Nephron progenitor cell (in vitro differentiated cells): ENCODE results near the gene CCDC120.

Source experiments
- DNase-seq: peaks from one replicate; pipeline ENCODE4 v3.0.0; 2021
- H3K27ac Mint-ChIP-seq: 2 replicates; pipeline ENCODE4 v1.8.0; 2021; ENCODE audit warnings: mild to moderate bottlenecking, moderate library complexity, mixed read lengths
- H3K27me3 Mint-ChIP-seq: 2 replicates; pipeline ENCODE4 v1.8.0; 2021; ENCODE audit warnings: mild to moderate bottlenecking, low read depth, mixed read lengths; ENCODE audit not compliant: poor library complexity
- H3K36me3 Mint-ChIP-seq: 2 replicates; pipeline ENCODE4 v1.8.0; 2021; ENCODE audit warnings: low read depth, mixed read lengths
- H3K4me1 Mint-ChIP-seq: 2 replicates; pipeline ENCODE4 v1.8.0; 2021; ENCODE audit warnings: mixed read lengths
- H3K4me3 Mint-ChIP-seq: 2 replicates; pipeline ENCODE4 v1.8.0; 2021; ENCODE audit warnings: mild to moderate bottlenecking, moderate library complexity, mixed read lengths
- H3K9me3 Mint-ChIP-seq: 2 replicates; pipeline ENCODE4 v1.8.0; 2021; ENCODE audit warnings: mild to moderate bottlenecking, moderate library complexity, mixed read lengths
- TF ChIP-seq, protein P1 (sequence below): fragments of 200-600 bp; sonication (generic); IDR thresholded peaks from 2 replicates; pipeline ENCODE4 v1.5.0; 2021; ENCODE audit warnings: antibody characterized with exemption

Gene CCDC120

DNA sequence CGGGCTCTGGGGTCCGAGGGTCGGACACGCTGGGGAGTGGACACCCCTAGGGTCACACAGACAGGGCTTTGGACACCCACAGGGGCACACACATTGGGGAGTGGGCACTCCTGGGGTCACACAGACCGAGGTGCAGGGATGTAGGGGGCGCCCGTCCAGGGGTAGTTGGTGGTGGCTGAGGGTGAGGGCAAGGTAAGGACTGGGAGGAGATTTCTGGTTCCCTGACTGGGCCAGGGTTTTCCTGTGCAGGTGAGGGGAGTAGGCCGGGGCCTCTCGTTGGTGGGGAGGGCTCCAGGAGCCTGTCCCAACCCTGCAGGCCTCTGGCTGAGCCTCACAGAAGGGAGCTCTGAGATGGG is 42.8 kb downstream of the CCDC120 start:
- H3K4me3 Mint-ChIP-seq, result peak overlapping the region; percentile 85
- no peaks in the 10 kb centered on the region for H3K36me3 Mint-ChIP-seq
- H3K4me1 Mint-ChIP-seq, result peaks cover 19% of the 10 kb centered on the region
- TF ChIP-seq, protein P1, sequence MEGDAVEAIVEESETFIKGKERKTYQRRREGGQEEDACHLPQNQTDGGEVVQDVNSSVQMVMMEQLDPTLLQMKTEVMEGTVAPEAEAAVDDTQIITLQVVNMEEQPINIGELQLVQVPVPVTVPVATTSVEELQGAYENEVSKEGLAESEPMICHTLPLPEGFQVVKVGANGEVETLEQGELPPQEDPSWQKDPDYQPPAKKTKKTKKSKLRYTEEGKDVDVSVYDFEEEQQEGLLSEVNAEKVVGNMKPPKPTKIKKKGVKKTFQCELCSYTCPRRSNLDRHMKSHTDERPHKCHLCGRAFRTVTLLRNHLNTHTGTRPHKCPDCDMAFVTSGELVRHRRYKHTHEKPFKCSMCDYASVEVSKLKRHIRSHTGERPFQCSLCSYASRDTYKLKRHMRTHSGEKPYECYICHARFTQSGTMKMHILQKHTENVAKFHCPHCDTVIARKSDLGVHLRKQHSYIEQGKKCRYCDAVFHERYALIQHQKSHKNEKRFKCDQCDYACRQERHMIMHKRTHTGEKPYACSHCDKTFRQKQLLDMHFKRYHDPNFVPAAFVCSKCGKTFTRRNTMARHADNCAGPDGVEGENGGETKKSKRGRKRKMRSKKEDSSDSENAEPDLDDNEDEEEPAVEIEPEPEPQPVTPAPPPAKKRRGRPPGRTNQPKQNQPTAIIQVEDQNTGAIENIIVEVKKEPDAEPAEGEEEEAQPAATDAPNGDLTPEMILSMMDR, result no peak
- H3K9me3 Mint-ChIP-seq, result peaks cover 40% of the 10 kb centered on the region
- H3K27me3 Mint-ChIP-seq, result no peaks in the 10 kb centered on the region
- H3K27ac Mint-ChIP-seq, result peak overlapping the region; percentile 82
- DNase-seq, result no peak

- TF ChIP-seq, protein P1, result no peak
- H3K27ac Mint-ChIP-seq, result peak overlapping the region; percentile 82
- peak overlapping the region; percentile 85 for H3K4me3 Mint-ChIP-seq
- no peak for DNase-seq
- H3K4me1 Mint-ChIP-seq, result peaks cover 19% of the 10 kb centered on the region
- H3K27me3 Mint-ChIP-seq, result no peaks in the 10 kb centered on the region
- H3K9me3 Mint-ChIP-seq, result peaks cover 40% of the 10 kb centered on the region
- no peaks in the 10 kb centered on the region for H3K36me3 Mint-ChIP-seq
Measured at GRCh38 chrX:49102190-49102589, 43.4 kb downstream of the CCDC120 start.

GRCh38 chrX:49103637-49104036 is 44.8 kb downstream of the CCDC120 start:
- Mint-ChIP-seq H3K9me3 (peaks cover 44% of the 10 kb centered on the region), H3K36me3 (peaks cover 3% of the 10 kb centered on the region), H3K4me3 (no peak overlapping the region), H3K27me3 (no peaks in the 10 kb centered on the region), H3K27ac (no peak overlapping the region), H3K4me1 (peaks cover 19% of the 10 kb centered on the region)
- TF ChIP-seq, protein P1, result no peak
- no peak for DNase-seq

DNA sequence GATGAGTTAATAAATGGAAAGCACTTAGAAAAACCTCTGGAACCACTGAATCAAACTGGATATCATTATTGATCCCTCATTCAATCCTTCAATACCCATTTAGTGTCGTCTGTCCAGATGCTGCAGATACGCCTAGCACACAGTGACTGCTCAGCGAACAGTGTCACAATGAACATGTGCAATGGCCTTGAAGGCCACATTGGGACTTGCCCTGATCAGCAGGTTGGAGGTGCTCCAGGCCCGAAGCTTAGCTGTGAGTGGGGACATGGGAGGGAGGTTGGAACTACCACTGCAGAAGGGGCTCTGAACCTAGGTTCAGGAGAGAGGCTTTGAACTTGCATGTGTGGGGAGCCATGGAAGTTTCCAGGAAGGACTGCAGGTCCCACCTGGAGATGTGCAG is 47.5 kb downstream of the CCDC120 start:
- Mint-ChIP-seq H3K27me3 (no peaks in the 10 kb centered on the region), H3K9me3 (peaks cover 49% of the 10 kb centered on the region), H3K4me1 (peaks cover 19% of the 10 kb centered on the region), H3K4me3 (no peak overlapping the region), H3K36me3 (peaks cover 14% of the 10 kb centered on the region), H3K27ac (no peak overlapping the region)
- no peak for DNase-seq
- TF ChIP-seq, protein P1, result no peak

- TF ChIP-seq, protein P1, result peak; percentile 30
- no peak overlapping the region for H3K27ac Mint-ChIP-seq
- no peaks in the 10 kb centered on the region for H3K27me3 Mint-ChIP-seq
- H3K4me3 Mint-ChIP-seq, result no peak overlapping the region
- peaks cover 14% of the 10 kb centered on the region for H3K36me3 Mint-ChIP-seq
- peaks cover 45% of the 10 kb centered on the region for H3K9me3 Mint-ChIP-seq
- DNase-seq, result peak; percentile 25
- H3K4me1 Mint-ChIP-seq, result peaks cover 12% of the 10 kb centered on the region
Measured at GRCh38 chrX:49106930-49107329, 48.1 kb downstream of the CCDC120 start.

DNA sequence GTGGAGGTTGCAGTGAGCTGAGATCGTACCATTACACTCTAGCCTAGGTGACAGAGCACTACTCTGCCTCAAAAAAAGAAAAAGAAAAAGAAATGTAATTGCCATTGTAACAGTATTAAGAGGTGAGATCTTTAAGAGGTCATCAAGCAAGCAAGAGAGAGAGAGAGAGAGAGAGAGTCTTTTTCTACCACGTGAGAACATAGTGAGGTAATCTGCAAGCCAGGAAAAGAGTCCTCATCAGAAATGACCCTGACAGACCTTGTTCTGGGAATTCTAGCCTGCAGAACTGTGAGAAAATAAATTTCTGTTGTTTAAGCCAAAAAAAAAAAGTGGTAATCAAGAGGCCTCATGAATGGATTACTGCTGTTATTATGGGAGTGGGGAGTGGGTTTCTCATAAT is 49.8 kb downstream of the CCDC120 start:
- no peak for DNase-seq
- Mint-ChIP-seq H3K4me1 (no peaks in the 10 kb centered on the region), H3K27me3 (peaks cover 2% of the 10 kb centered on the region), H3K27ac (no peak overlapping the region), H3K9me3 (peaks cover 38% of the 10 kb centered on the region), H3K36me3 (peaks cover 20% of the 10 kb centered on the region), H3K4me3 (no peak overlapping the region)
- TF ChIP-seq, protein P1, result no peak
